GM11168 (cell line): ENCODE results near the gene GJA9.
"Not testable (repeated sequence)": the region's sequence is repeated elsewhere in the genome, so short reads cannot be mapped to it uniquely, and the experiment has no call there.

Experiments
- in situ Hi-C: fragments of 300-500 bp; cut with MboI; formaldehyde crosslinking; loops from one replicate; pipeline ENCODE4 v1.12.0; 2022; ENCODE audit warnings: low sequenced_read_pairs; ENCODE audit not compliant: unreplicated experiment

The GJA9 gene

GRCh38 chr1:38881487-38881886, at the start of gene GJA9:
Gene GJA9 (minus strand): TSS chr1:38881587. CDS start chr1:38876098, 5,489 bp downstream.
- in situ Hi-C loops: no loop called here

GRCh38 chr1:38929476-38929875, 48.1 kb upstream of the GJA9 start:
- in situ Hi-C loops: no loop called here

- in situ Hi-C loops: no loop called here
Measured at GRCh38 chr1:38929054-38929453, 47.7 kb upstream of the GJA9 start.

DNA sequence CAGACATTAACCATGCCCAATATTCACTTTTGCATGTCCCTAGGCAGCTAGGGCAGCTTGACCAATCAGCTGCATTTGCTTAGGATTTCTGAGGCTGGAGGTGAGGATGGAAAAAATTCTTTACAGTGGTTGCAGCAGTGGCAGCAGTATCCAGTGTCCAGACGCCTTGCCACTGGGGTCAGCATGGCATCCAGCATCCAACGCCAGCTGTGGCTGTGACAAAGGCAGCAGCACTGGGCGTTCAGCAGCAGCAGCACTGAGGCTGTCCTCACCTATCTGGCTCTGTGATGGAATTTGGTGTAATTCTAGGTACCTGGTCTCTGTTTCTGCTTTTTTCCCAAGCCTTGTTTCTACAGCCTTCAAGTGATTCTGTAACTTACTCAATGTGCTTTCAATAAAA, 44.7 kb upstream of the GJA9 start:
- in situ Hi-C loops: no loop called here

DNA sequence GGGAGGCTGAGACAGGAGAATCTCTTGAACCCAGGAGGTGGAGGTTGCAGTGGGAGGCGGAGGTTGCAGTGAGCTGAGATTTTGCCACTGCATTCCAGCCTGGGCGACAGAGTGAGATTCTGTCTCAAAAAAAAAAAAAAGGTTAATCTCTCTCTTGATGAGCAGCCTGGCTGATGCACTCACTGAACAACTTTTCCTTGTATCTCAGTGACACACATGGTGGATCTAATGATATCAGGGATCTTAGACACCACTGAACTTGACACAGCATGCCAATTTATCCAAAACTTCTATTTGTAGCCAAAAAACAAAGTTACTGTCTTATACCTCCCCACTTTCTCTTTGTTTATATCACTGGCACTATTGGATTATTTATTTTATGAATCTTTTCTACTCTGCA, 44.0 kb upstream of the GJA9 start:
- in situ Hi-C loops: no loop called here

GRCh38 chr1:38923607-38924006, 42.2 kb upstream of the GJA9 start:
- in situ Hi-C loops: no loop called here

DNA sequence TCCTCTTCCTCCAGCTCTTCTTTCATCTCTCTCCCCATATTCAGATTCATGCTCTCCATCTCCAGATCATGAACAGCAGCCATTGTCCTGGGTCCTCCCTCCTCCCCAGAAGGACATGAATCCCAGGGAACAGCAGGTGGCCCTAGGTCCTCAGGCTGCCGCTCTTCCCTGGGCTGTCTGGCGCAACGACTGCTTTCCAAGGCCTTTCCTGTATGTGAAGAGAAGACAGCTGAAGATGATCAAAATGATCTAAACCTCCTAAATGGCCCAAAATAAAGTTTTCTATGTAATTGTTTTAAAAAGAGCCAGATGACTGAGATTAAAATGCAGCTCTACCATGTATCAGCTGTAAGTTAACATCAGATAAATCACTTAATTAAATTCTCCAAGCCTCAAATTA, 37.7 kb upstream of the GJA9 start:
- in situ Hi-C loops: no loop called here

GRCh38 chr1:38918568-38918967, 37.2 kb upstream of the GJA9 start:
- in situ Hi-C loops: no loop called here

GRCh38 chr1:38917772-38918171, 36.4 kb upstream of the GJA9 start:
- in situ Hi-C loops: no loop called here

GRCh38 chr1:38917337-38917736, 36.0 kb upstream of the GJA9 start:
- in situ Hi-C loops: no loop called here

GRCh38 chr1:38915352-38915948, 34.1 kb upstream of the GJA9 start:
- in situ Hi-C loops: no loop called here

GRCh38 chr1:38914908-38915307, 33.5 kb upstream of the GJA9 start:
- in situ Hi-C loops: not testable (repeated sequence)

DNA sequence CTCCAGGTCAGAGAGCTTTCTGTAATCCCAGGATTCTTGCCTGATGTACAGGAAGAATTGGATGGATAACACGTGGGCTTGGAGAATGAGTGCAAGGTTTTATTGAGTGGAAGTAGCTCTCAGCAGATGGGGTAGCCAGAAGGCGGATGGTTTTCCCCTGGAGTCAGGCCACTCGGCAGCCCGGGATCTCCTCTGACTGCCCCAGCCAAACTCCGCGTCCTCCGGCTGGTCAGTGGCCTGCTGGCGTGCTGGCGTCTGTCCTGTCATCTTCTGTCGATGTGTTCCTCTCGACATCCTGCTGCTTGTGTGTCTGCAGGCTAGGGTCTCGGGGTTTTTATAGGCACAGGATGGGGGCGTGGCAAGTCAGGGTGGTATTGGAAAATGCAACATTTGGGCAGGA, 27.4 kb upstream of the GJA9 start:
- in situ Hi-C loops: no loop called here

- in situ Hi-C loops: no loop called here
Measured at GRCh38 chr1:38905985-38906384, 24.6 kb upstream of the GJA9 start.

DNA sequence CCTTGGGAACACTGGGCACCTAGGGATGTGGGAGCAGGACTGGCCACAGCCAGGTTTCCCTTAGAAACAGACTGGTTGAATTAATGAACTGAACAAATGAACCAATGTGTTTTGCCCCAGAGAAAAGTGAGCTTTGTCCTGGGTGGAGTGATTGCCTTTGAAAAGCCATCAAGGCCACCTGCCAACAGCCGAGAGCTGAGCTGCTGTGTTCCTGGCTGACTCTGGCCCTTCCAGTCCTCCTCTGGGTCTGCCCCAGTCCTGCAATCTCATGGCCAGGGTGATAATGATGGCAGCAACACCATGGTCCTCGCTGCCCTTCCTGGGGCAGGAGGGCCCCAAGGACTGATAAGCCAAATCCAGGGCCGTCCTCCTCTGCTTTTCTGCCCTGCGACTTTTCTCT, 18.2 kb upstream of the GJA9 start:
- in situ Hi-C loops: no loop called here

GRCh38 chr1:38898653-38899230, 17.4 kb upstream of the GJA9 start:
- in situ Hi-C loops: no loop called here

DNA sequence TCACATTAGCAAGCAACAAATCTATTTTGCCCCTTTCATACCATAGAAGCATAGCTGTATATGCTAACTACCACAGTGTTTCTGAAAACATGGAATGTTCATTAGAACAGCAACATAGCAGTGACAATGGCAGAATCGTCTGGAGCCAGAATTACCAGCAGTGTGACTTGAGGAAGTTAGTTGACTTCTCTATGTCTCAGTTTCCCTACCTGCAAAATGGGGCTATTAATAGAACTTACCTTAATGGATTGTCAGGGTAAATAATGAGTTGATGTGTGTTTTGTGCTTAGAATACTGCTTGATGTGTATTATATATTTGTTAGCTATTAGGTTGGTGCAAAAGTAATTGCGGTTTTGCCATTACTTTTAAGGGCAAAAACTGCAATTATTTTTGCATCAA, 14.8 kb upstream of the GJA9 start:
- in situ Hi-C loops: no loop called here

DNA sequence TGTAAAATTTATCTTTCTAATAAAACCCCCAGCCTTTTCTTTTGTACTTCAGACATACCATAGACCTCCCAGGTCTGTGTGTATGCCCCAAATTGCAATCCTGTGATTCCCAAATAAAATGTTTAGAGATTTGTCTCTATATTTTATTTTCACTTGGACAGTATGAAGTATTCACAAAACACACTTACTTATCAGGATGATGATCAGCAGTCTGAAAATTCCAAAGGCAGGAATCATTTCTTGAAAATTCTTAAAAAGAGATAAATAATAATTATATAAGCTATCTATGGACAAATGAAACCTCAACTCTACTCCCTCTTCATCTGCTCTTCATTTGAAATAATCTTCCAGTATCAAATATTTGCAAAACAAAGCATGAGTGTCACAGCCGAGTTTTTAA, 11.6 kb upstream of the GJA9 start:
- in situ Hi-C loops: no loop called here

GRCh38 chr1:38891753-38892152, 10.4 kb upstream of the GJA9 start:
- in situ Hi-C loops: no loop called here

GRCh38 chr1:38889589-38889988, 8.2 kb upstream of the GJA9 start:
- in situ Hi-C loops: no loop called here

DNA sequence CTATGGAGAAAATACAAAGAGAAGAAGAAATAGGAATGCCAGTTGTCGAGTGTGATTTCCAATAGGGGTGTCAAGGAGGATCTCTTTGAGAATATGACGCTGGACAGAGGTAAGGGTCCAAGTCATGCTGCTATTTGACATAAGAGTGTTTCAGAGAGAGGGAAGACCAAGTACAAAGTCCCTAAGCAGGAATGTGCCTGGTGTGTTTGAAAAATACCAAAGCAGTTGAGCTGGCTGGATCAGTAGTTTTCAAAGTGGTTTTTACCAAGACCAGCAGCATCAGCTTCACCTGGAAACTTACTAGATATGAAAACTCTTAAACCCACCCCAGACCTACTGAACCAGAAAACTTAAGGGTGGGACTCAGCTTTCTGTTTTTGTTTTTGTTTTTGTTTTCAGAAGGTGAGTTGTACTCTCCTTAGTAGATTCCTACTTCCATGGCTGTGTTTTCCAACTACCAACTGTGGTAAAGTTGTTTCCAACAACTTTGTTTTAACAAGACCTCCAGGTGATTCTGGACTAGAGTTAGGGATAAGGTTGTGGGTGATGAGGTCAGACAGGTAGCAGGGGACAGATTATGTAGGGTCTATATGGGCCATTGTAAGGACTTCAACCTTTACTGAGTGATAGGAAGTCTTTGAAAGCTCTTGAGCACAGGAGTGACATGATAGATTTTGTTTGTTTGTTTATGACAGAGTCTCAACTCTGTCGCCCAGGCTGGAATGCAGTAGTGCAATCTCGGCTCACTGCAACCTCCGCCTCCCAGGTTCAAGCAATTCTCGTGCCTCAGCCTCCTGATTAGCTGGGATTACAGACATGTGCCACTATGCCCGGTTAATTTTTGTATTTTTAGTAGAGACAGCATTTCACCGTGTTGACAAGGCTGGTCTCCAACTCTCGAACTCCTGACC, 7.3 kb upstream of the GJA9 start:
- in situ Hi-C loops: no loop called here
